B cell (primary cell): ENCODE data around the gene FXYD3.

Experiments
- CTCF ChIP-seq: fragments of 200-600 bp; IDR thresholded peaks from one replicate; pipeline ENCODE4 v1.8.0; 2022; ENCODE audit warnings: antibody characterized with exemption, mild to moderate bottlenecking
- EZH2 ChIP-seq: IDR thresholded peaks from 2 replicates; pipeline ENCODE4 v1.6.1; 2012; ENCODE audit warnings: borderline replicate concordance, low read depth, mild to moderate bottlenecking, moderate library complexity, low read length; ENCODE audit not compliant: insufficient read depth, poor library complexity, severe bottlenecking

GRCh38 chr19:35083691-35084508, 31.7 kb upstream of the FXYD3 start:
- TF ChIP-seq CTCF (no peak), EZH2 (no peak)
